OCI-LY3 (cell line): ENCODE results near the gene ARRDC1.
A peak's percentile ranks its signal among the peaks of the same experiment; 100 is the strongest.

Experiments used
- H2AFZ ChIP-seq: fragments of 200-600, 300-600 bp; shearing (Covaris generic); 2 replicates; pipeline ENCODE4 v1.6.0; 2014; ENCODE audit warnings: antibody characterized with exemption, low read depth, low read length
- H3K27ac ChIP-seq: fragments of 200-600, 300-600 bp; sonication (generic); 2 replicates; pipeline ENCODE4 v1.5.1; 2014; ENCODE audit warnings: mild to moderate bottlenecking, low read length, moderate library complexity, mixed read lengths
- H3K27me3 ChIP-seq: fragments of 200-600, 300-600 bp; sonication (generic); 2 replicates; pipeline ENCODE4 v1.6.1; 2014; ENCODE audit warnings: low read depth, low read length, mixed read lengths
- H3K36me3 ChIP-seq: fragments of 200-600, 300-600 bp; sonication (generic); replicated peaks from 2 replicates; pipeline ENCODE3; 2014; ENCODE audit warnings: low read depth, low read length, mixed read lengths
- H3K4me1 ChIP-seq: fragments of 300-600, 200-600 bp; sonication (generic); 2 replicates; pipeline ENCODE4 v1.6.1; 2014; ENCODE audit warnings: low read length, mixed read lengths
- H3K4me2 ChIP-seq: fragments of 200-600, 300-600 bp; sonication (generic); 2 replicates; pipeline ENCODE4 v1.6.1; 2014; ENCODE audit warnings: low read length, mixed read lengths
- H3K4me3 ChIP-seq: fragments of 300-600, 200-600 bp; sonication (generic); 2 replicates; pipeline ENCODE4 v1.5.1; 2014; ENCODE audit warnings: antibody characterized with exemption, mild to moderate bottlenecking, low read length, moderate library complexity
- H3K79me2 ChIP-seq: fragments of 300-600, 200-600 bp; shearing (Covaris generic); 2 replicates; pipeline ENCODE4 v1.6.1; 2014; ENCODE audit warnings: mild to moderate bottlenecking, low read length, mixed read lengths
- H3K9ac ChIP-seq: fragments of 300-600, 200-600 bp; shearing (Covaris generic); 2 replicates; pipeline ENCODE4 v1.6.0; 2014; ENCODE audit warnings: mild to moderate bottlenecking, low read length, moderate library complexity
- H3K9me3 ChIP-seq: fragments of 200-600, 300-600 bp; shearing (Covaris generic); 2 replicates; pipeline ENCODE4 v1.6.1; 2014; ENCODE audit warnings: low read length, mixed read lengths; ENCODE audit not compliant: insufficient read depth
- H4K20me1 ChIP-seq: fragments of 200-600, 300-600 bp; sonication (generic); 2 replicates; pipeline ENCODE4 v1.6.1; 2016; ENCODE audit warnings: low read length, mixed read lengths; ENCODE audit not compliant: insufficient read depth
- EZH2phosphoT487 ChIP-seq: fragments of 200-600 bp; shearing (Covaris generic); IDR thresholded peaks from 2 replicates; pipeline ENCODE4 v1.6.1; 2018; ENCODE audit warnings: antibody characterized with exemption, mixed run types, low read depth
- TF ChIP-seq, protein P1 (sequence below): fragments of 200-600, 300-600 bp; sonication (generic); IDR thresholded peaks from 2 replicates; pipeline ENCODE4 v1.5.1; 2014; ENCODE audit warnings: antibody characterized with exemption, low read length, low read depth

ARRDC1 gene

GRCh38 chr9:137574192-137574591 lies 31.3 kb upstream of the ARRDC1 start:
- Histone ChIP-seq H3K4me2 (peak overlapping the region; percentile 89; the same call in 1 of the 2 replicates), H2AFZ (no peak overlapping the region), H3K79me2 (peaks cover 65% of the 10 kb centered on the region), H3K27ac (peak overlapping the region; percentile 86; the same call in 1 of the 2 replicates), H3K9ac (no peak overlapping the region), H3K9me3 (no peaks in the 10 kb centered on the region), H4K20me1 (peaks cover 8% of the 10 kb centered on the region; the same call in 1 of the 2 replicates), H3K4me1 (peaks cover 35% of the 10 kb centered on the region), H3K4me3 (no peak overlapping the region), H3K36me3 (peaks cover 35% of the 10 kb centered on the region), H3K27me3 (no peaks in the 10 kb centered on the region)
- TF ChIP-seq EZH2phosphoT487, result no peak
- TF ChIP-seq, protein P1, sequence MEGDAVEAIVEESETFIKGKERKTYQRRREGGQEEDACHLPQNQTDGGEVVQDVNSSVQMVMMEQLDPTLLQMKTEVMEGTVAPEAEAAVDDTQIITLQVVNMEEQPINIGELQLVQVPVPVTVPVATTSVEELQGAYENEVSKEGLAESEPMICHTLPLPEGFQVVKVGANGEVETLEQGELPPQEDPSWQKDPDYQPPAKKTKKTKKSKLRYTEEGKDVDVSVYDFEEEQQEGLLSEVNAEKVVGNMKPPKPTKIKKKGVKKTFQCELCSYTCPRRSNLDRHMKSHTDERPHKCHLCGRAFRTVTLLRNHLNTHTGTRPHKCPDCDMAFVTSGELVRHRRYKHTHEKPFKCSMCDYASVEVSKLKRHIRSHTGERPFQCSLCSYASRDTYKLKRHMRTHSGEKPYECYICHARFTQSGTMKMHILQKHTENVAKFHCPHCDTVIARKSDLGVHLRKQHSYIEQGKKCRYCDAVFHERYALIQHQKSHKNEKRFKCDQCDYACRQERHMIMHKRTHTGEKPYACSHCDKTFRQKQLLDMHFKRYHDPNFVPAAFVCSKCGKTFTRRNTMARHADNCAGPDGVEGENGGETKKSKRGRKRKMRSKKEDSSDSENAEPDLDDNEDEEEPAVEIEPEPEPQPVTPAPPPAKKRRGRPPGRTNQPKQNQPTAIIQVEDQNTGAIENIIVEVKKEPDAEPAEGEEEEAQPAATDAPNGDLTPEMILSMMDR, result no peak

GRCh38 chr9:137575364-137575715 lies 30.1 kb upstream of the ARRDC1 start:
- no peaks in the 10 kb centered on the region for H3K9me3 ChIP-seq
- peaks cover 37% of the 10 kb centered on the region for H3K4me1 ChIP-seq
- peak overlapping the region; percentile 62 for H3K4me3 ChIP-seq
- H3K4me2 ChIP-seq, result peak overlapping the region; percentile 89
- peak overlapping the region; percentile 86 for H3K27ac ChIP-seq
- H4K20me1 ChIP-seq, result peaks cover 8% of the 10 kb centered on the region; the same call in 1 of the 2 replicates
- TF ChIP-seq, protein P1, result no peak
- no peak for TF ChIP-seq EZH2phosphoT487
- peaks cover 32% of the 10 kb centered on the region for H3K36me3 ChIP-seq
- H2AFZ ChIP-seq, result no peak overlapping the region
- peaks cover 62% of the 10 kb centered on the region for H3K79me2 ChIP-seq
- no peaks in the 10 kb centered on the region for H3K27me3 ChIP-seq
- H3K9ac ChIP-seq, result peak overlapping the region; percentile 63

GRCh38 chr9:137575716-137576411 lies 29.6 kb upstream of the ARRDC1 start:
- Histone ChIP-seq H3K4me3 (peak overlapping the region; percentile 62), H4K20me1 (peaks cover 8% of the 10 kb centered on the region; the same call in 1 of the 2 replicates)
- TF ChIP-seq, protein P1, result peak; percentile 41
- no peak for TF ChIP-seq EZH2phosphoT487

GRCh38 chr9:137578518-137579258 lies 26.8 kb upstream of the ARRDC1 start, which contains the start of gene DPH7:
Gene DPH7 (minus strand): TSS chr9:137578925. CDS start chr9:137578777, 148 bp downstream.
- H3K4me2 ChIP-seq, result peak within 1 kb of the TSS; percentile 89
- H3K4me3 ChIP-seq, result peak within 1 kb of the TSS; percentile 98
- H3K27ac ChIP-seq, result peak within 1 kb of the TSS; percentile 86
- H4K20me1 ChIP-seq, result peaks cover 13% of the 10 kb centered on the region; the same call in 1 of the 2 replicates
- H3K9me3 ChIP-seq, result no peaks in the 10 kb centered on the region
- peak within 1 kb of the TSS; percentile 47; the same call in 1 of the 2 replicates for H2AFZ ChIP-seq
- H3K4me1 ChIP-seq, result peaks cover 37% of the 10 kb centered on the region
- H3K27me3 ChIP-seq, result no peaks in the 10 kb centered on the region
- no peak for TF ChIP-seq EZH2phosphoT487
- TF ChIP-seq, protein P1, result peak; percentile 79
- peaks cover 44% of the 10 kb centered on the region for H3K79me2 ChIP-seq
- peak within 1 kb of the TSS; percentile 86 for H3K9ac ChIP-seq
- H3K36me3 ChIP-seq, result peaks cover 21% of the 10 kb centered on the region

More at GRCh38 chr9:137575716-137576411, 29.6 kb upstream of the ARRDC1 start:
- H3K27ac ChIP-seq, result peak overlapping the region; percentile 86
- H2AFZ ChIP-seq, result no peak overlapping the region
- peak overlapping the region; percentile 89 for H3K4me2 ChIP-seq
- peaks cover 56% of the 10 kb centered on the region for H3K79me2 ChIP-seq
- H3K36me3 ChIP-seq, result peaks cover 27% of the 10 kb centered on the region
- H3K9ac ChIP-seq, result peak overlapping the region; percentile 44; the same call in 1 of the 2 replicates
- H3K4me1 ChIP-seq, result peaks cover 37% of the 10 kb centered on the region
- no peaks in the 10 kb centered on the region for H3K9me3 ChIP-seq
- no peaks in the 10 kb centered on the region for H3K27me3 ChIP-seq
